Forelimb muscle (tissue), 1 donor: ENCODE measurements around the gene ALG8. TPM values are rescaled to one million over a fixed set of nuclear protein-coding genes. Genes with fewer than 3 reads are reported as not detected.

Experiments used
- DNase-seq: peaks from one replicate; pipeline ENCODE4 v3.0.0-alpha.2; 2013; ENCODE audit warnings: low read depth
- polyA plus RNA-seq: library from polyadenylated mRNA; unstranded; fragments of 120-200 nt; gene quantifications from one replicate; pipeline ENCODE4 v1.2.1, GENCODE V29; 2013; ENCODE audit not compliant: insufficient read length

The ALG8 gene
- polyA plus RNA-seq, 1 donor: 20.6 TPM

GRCh38 chr11:78160557-78160956, 21.1 kb upstream of the ALG8 start:
- DNase-seq: no peak

GRCh38 chr11:78158987-78159652, 19.7 kb upstream of the ALG8 start:
- DNase-seq: no peak

GRCh38 chr11:78156127-78156844, 16.9 kb upstream of the ALG8 start:
- DNase-seq: no peak

- no peak for DNase-seq
Measured at GRCh38 chr11:78151804-78152203, 12.4 kb upstream of the ALG8 start.

- DNase-seq: no peak
Measured at GRCh38 chr11:78150754-78151153, 11.3 kb upstream of the ALG8 start.

- DNase-seq: no peak
Measured at GRCh38 chr11:78150346-78150745, 10.9 kb upstream of the ALG8 start.

GRCh38 chr11:78149646-78150045, 10.2 kb upstream of the ALG8 start:
- DNase-seq: no peak

GRCh38 chr11:78147807-78148206, 8.4 kb upstream of the ALG8 start:
- no peak for DNase-seq

- DNase-seq: no peak
Measured at GRCh38 chr11:78145511-78146025, 6.1 kb upstream of the ALG8 start.

- no peak for DNase-seq
Measured at GRCh38 chr11:78140392-78141077, 1.1 kb upstream of the ALG8 start.

GRCh38 chr11:78138694-78139421, 568 bp downstream of the ALG8 start:
- DNase-seq: no peak

- no peak for DNase-seq
Measured at GRCh38 chr11:78138291-78138690, 1.1 kb downstream of the ALG8 start.

- DNase-seq: no peak
Measured at GRCh38 chr11:78132475-78132874, 7.0 kb downstream of the ALG8 start.

- DNase-seq: no peak
Measured at GRCh38 chr11:78131956-78132355, 7.5 kb downstream of the ALG8 start.

GRCh38 chr11:78127403-78127802, 12.0 kb downstream of the ALG8 start:
- DNase-seq: no peak

- DNase-seq: no peak
Measured at GRCh38 chr11:78112582-78113275, 26.7 kb downstream of the ALG8 start.

- no peak for DNase-seq
Measured at GRCh38 chr11:78111298-78111697, 28.1 kb downstream of the ALG8 start.

- no peak for DNase-seq
Measured at GRCh38 chr11:78110830-78111229, 28.6 kb downstream of the ALG8 start.

GRCh38 chr11:78110351-78110750, 29.1 kb downstream of the ALG8 start:
- no peak for DNase-seq

GRCh38 chr11:78109081-78110015, 30.1 kb downstream of the ALG8 start:
- no peak for DNase-seq
